BJ (cell line): ENCODE measurements around the gene CA10. TPM values are rescaled to one million over a fixed set of nuclear protein-coding genes. Genes with fewer than 3 reads are reported as not detected.

Experiments used
- CTCF ChIA-PET: fragments of 350-600 bp; formaldehyde crosslinking; extraction: SDS; loops from one replicate; lab custom pipeline; 2021; ENCODE audit warnings: antibody characterized with exemption, inconsistent platforms; lab: Yijun Ruan, JAX
- POLR2A ChIA-PET: fragments of 300-600 bp; sonication (Branson Sonifier 250); formaldehyde crosslinking; extraction: SDS; loops from one replicate; lab custom pipeline; 2021; ENCODE audit warnings: antibody characterized with exemption; lab: Charles Lee
- DNase-seq: peaks from one replicate; pipeline ENCODE4 v3.0.0-alpha.2; 2011; ENCODE audit warnings: low read depth
- H3K27me3 ChIP-seq: 2 replicates; pipeline ENCODE4 v1.6.0; 2011; ENCODE audit warnings: low read length; ENCODE audit not compliant: control insufficient read depth, insufficient read depth
- H3K36me3 ChIP-seq: 2 replicates; pipeline ENCODE4 v1.5.1; 2011; ENCODE audit warnings: low read length; ENCODE audit not compliant: control insufficient read depth, insufficient read depth
- H3K4me3 ChIP-seq: 2 replicates; pipeline ENCODE4 v1.5.1; 2011; ENCODE audit warnings: low read depth, mild to moderate bottlenecking, control low read depth, low read length
- CTCF ChIP-seq: IDR thresholded peaks from 2 replicates; pipeline ENCODE4 v1.5.1; 2011; ENCODE audit warnings: low read depth, mild to moderate bottlenecking, control low read depth, inconsistent platforms, low read length, moderate library complexity; ENCODE audit not compliant: insufficient read depth
- polyA plus RNA-seq: library from polyadenylated mRNA; depleted of rRNA; stranded (reverse); fragments of >200 nt; gene quantifications from 2 replicates; pipeline ENCODE4 v1.2.3, GENCODE V29; 2011

Gene CA10
- polyA plus RNA-seq, 1 experiment = not detected

- ChIA-PET CTCF (no interaction called here), POLR2A (no interaction called here)
- Histone ChIP-seq H3K36me3 (no peaks in the 10 kb centered on the region), H3K4me3 (no peak overlapping the region), H3K27me3 (no peaks in the 10 kb centered on the region)
- DNase-seq = no peak
- no peak for TF ChIP-seq CTCF
Observed at GRCh38 chr17:52049496-52049895, 109.0 kb downstream of the CA10 start.

GRCh38 chr17:52049051-52049450 is 109.5 kb downstream of the CA10 start:
- H3K27me3 ChIP-seq = no peaks in the 10 kb centered on the region
- TF ChIP-seq CTCF = no peak
- CTCF ChIA-PET = no interaction called here
- H3K36me3 ChIP-seq = no peaks in the 10 kb centered on the region
- POLR2A ChIA-PET = no interaction called here
- no peak overlapping the region for H3K4me3 ChIP-seq
- DNase-seq = no peak

- POLR2A ChIA-PET = no interaction called here
- CTCF ChIA-PET = no interaction called here
- Histone ChIP-seq H3K27me3 (no peaks in the 10 kb centered on the region), H3K36me3 (no peaks in the 10 kb centered on the region), H3K4me3 (no peak overlapping the region)
- no peak for TF ChIP-seq CTCF
- no peak for DNase-seq
Observed at GRCh38 chr17:52048137-52048898, 110.2 kb downstream of the CA10 start.

- ChIA-PET POLR2A (no interaction called here), CTCF (no interaction called here)
- DNase-seq = no peak
- TF ChIP-seq CTCF = no peak
- H3K36me3 ChIP-seq = no peaks in the 10 kb centered on the region
- H3K4me3 ChIP-seq = no peak overlapping the region
- no peaks in the 10 kb centered on the region for H3K27me3 ChIP-seq
Observed at GRCh38 chr17:52047086-52047485, 111.4 kb downstream of the CA10 start.

GRCh38 chr17:52041123-52041617 is 117.3 kb downstream of the CA10 start:
- H3K27me3 ChIP-seq = no peaks in the 10 kb centered on the region
- CTCF ChIA-PET = no interaction called here
- POLR2A ChIA-PET = no interaction called here
- H3K4me3 ChIP-seq = no peak overlapping the region
- no peaks in the 10 kb centered on the region for H3K36me3 ChIP-seq
- no peak for TF ChIP-seq CTCF
- DNase-seq = no peak
